ENCODE results near the gene HTRA2. TPM values are rescaled to one million over a fixed set of nuclear protein-coding genes. Genes with fewer than 3 reads are reported as not detected.

Gene HTRA2
- total and polyA plus RNA-seq, 9 of the 15 experiments (the other 6 are each of a cell fraction or from before 2014, with no cell fraction given) = 54.2 to 71.2 (median 65.8) TPM

DNA sequence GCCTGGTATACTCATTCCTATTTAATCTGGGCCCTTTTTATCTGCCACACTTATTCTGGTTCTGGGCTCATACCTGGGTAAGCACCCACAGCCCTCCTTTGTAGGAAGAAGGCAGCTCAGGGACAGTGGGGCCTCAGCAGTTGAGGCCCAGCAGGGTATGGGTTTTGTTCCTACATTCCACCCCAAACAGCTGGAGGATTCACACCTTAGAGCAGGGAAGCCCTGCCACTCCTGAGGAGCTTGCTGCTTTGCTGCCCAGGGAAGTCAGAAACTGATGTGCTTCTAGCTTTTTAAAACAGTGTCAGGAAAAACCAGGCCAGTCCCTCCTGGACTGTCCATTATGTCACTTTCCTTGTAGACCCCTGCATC, 29.2 kb upstream of the HTRA2 start:
- Histone ChIP-seq H3K9ac (ENCODE audit: insufficient read depth in 1 of 2, low read depth in 2 of 2, low read length in 2 of 2) (no peak overlapping the region), H3K27ac (ENCODE audit: extremely low read depth, low read depth, low read length) (no peak overlapping the region), H3K9me1 (ENCODE audit: control insufficient read depth, insufficient read depth, low read length) (no peaks in the 10 kb centered on the region), H3K36me3 (ENCODE audit: control insufficient read depth, insufficient read depth, low read length) (peaks cover 7% of the 10 kb centered on the region; the same call in 2 of the 3 replicates), H3K9me3 (replicated peaks; ENCODE audit: control insufficient read depth, insufficient read depth, low read depth, low read length) (no peaks in the 10 kb centered on the region), H2AFZ (ENCODE audit: low read depth, low read length) (no peak overlapping the region), H3K4me1 (replicated peaks in 1 of 2; ENCODE audit: control insufficient read depth in 2 of 2, insufficient read depth in 2 of 2, low read length in 2 of 2) (peaks cover 24 to 56% of the 10 kb centered on the region in 2 experiments; a peak in 4 of 5 replicates), H3K79me2 (ENCODE audit: control insufficient read depth, insufficient read depth, low read length) (peaks cover 30% of the 10 kb centered on the region), H3K4me2 (ENCODE audit: insufficient read depth, low read length) (no peak overlapping the region), H3K4me3 (no peak overlapping the region), H3K27me3 (ENCODE audit: control insufficient read depth in 2 of 2, insufficient read depth in 2 of 2, low read length in 2 of 2) (no peaks in the 10 kb centered on the region), H4K20me1 (replicated peaks; ENCODE audit: control insufficient read depth, insufficient read depth, low read length) (no peaks in the 10 kb centered on the region)
- FAIRE-seq (no peak), ATAC-seq (no peak), DNase-seq (ENCODE audit: extremely low read depth in 1 of 4, low spot score in 3 of 4) (no peak)
- intact Hi-C loops (cut with micrococcal nuclease) (loop anchor here (5.0 kb wide), 1 partner anchor 72 kb away; no protein-coding TSS in a partner anchor), in situ Hi-C loops (cut with MboI) (no loop called here)
- POLR2A ChIA-PET = interaction anchor here (0.6 to 2.4 kb wide), 6 partner anchors 9 to 30 kb away, joined by 3 to 13 read pairs (median 4); partner anchors contain the start of genes CCDC142 and TTC31
- CTCF ChIA-PET (ENCODE audit: low intra/inter-chr PET ratio) = no interaction called here
- TF ChIP-seq NCOA2 (IDR thresholded peaks at IDR 0.05; ENCODE audit: partially characterized antibody in 2 of 2) (no peak), ZNF165 (CRISPR knock-in tag; IDR thresholded peaks at IDR 0.05; ENCODE audit: borderline replicate concordance) (no peak), ETV1 (tag; conservative IDR thresholded peaks at IDR 0.05; ENCODE audit: low read depth) (no peak), COPS2 (conservative IDR thresholded peaks at IDR 0.05) (no peak), PHTF2 (CRISPR knock-in tag; IDR thresholded peaks at IDR 0.05) (no peak), PYGO2 (tag; IDR thresholded peaks at IDR 0.05) (no peak), ELK3 (CRISPR knock-in tag; IDR thresholded peaks at IDR 0.05) (no peak), EZH2 (IDR thresholded peaks at IDR 0.05; ENCODE audit: borderline replicate concordance, low read depth, low read length) (no peak)
- BruUV-seq (replicated peaks) = no TSS peak

Measured in K562 (cell line).